Measurements from ENCODE around the gene SUGCT.
A peak's percentile ranks its signal among the peaks of the same experiment; 100 is the strongest.

Gene SUGCT

DNA sequence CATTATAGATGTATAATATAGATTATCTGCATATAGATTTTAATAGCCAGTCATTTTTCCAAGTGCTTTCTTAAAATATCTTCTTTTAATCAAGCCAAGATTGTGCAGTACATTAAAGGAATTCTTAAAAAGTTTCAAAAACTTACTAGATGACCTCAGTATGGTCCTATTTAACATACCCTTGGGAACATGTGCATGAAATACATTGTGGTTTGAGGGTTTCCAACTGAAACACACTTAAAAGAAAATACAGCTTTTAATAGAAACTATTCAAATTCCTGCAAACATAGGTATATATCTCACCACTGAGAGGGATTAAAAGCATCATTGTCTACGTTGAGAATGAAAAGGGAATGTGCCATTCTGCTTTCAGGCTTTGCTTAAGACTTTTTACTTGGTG, 364.9 kb downstream of the SUGCT start:
- no peak overlapping the region for H3K27ac ChIP-seq
- TF ChIP-seq, protein P1, sequence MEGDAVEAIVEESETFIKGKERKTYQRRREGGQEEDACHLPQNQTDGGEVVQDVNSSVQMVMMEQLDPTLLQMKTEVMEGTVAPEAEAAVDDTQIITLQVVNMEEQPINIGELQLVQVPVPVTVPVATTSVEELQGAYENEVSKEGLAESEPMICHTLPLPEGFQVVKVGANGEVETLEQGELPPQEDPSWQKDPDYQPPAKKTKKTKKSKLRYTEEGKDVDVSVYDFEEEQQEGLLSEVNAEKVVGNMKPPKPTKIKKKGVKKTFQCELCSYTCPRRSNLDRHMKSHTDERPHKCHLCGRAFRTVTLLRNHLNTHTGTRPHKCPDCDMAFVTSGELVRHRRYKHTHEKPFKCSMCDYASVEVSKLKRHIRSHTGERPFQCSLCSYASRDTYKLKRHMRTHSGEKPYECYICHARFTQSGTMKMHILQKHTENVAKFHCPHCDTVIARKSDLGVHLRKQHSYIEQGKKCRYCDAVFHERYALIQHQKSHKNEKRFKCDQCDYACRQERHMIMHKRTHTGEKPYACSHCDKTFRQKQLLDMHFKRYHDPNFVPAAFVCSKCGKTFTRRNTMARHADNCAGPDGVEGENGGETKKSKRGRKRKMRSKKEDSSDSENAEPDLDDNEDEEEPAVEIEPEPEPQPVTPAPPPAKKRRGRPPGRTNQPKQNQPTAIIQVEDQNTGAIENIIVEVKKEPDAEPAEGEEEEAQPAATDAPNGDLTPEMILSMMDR (conservative IDR thresholded peaks at IDR 0.05), result no peak
- no peak for TF ChIP-seq ZFX (IDR thresholded peaks at IDR 0.05)

DNA sequence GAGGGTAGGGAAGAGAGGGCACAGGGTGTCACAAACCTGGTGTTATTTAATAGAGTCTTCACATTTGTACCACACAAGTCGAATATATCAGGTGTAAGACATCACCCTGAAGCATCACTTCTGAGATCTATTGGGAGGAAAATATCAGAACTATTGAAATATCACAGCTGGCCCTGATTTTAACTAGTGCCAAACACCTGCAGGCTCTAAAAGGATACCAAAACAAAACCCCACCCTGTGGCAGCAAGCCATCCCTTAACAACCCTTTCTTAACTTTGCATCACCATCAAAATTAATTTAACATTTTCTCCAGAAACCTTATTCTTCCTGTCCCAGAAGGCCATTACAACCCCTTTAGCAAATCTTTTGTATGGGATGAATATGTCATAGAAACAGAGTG, 365.4 kb downstream of the SUGCT start:
- TF ChIP-seq, protein P1 (conservative IDR thresholded peaks at IDR 0.05), result no peak
- no peak for TF ChIP-seq ZFX (IDR thresholded peaks at IDR 0.05)
- H3K27ac ChIP-seq, result no peak overlapping the region

DNA sequence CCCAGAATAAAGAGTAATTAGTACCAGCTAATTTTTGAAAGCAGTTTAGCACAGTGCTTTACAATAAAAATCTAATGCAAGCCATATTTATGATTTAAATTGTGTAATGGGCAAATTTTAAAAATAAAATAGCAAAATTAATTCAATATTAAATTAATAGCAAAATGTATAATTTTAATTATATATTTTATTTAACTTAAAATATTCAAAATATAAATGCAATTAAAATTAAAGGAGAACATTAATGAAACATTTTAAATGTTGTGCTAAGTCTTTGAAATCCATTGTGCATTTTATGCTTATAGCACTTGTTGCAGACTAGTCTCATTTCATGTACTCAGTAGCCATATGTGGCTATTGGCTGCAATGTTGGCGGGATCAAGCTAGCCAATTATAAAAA, 367.6 kb downstream of the SUGCT start:
- TF ChIP-seq, protein P1 (conservative IDR thresholded peaks at IDR 0.05), result no peak
- no peak for TF ChIP-seq ZFX (IDR thresholded peaks at IDR 0.05)
- no peak overlapping the region for H3K27ac ChIP-seq

DNA sequence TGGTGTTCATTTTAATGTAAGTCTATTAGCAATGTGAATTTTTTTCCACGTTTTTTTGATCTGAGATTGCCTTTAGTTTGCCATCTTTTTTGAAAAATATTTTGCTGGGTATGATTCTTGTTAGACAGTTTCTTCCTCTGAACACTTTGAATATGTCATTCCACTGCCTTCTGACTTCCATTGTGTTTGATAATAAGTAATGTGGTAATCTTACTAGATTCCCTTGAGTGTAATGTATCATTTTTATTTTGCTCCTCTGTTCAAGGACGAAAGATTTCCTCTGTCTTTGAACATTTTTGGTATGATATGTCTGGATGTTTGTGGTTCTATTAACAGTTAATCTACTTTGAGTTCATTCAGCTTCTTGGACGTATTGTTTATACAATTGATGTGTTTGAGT, 371.4 kb downstream of the SUGCT start:
- TF ChIP-seq, protein P1 (conservative IDR thresholded peaks at IDR 0.05), result no peak
- no peak for TF ChIP-seq ZFX (IDR thresholded peaks at IDR 0.05)
- no peak overlapping the region for H3K27ac ChIP-seq

DNA sequence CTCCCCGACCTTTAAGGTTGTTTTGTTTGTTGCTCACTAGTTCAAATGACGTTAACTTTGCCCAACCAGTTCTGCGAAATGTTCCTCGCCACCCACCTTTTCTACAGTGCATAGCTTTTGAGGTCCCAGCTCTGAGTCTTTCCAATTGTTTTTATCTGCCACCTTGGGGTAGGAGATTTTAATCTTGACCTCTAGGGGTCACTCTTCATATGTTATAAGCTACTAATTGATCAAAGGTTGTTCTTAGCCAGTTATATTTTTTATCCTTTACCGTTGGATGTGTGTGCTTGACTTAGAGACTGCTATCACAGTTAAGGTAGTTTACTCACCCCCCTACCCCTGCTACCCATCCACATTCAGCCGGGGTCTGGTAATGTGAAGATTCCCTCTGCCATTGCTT, 372.4 kb downstream of the SUGCT start:
- no peak overlapping the region for H3K27ac ChIP-seq
- TF ChIP-seq ZFX (IDR thresholded peaks at IDR 0.05), result no peak
- TF ChIP-seq, protein P1 (conservative IDR thresholded peaks at IDR 0.05), result peak; percentile 77

DNA sequence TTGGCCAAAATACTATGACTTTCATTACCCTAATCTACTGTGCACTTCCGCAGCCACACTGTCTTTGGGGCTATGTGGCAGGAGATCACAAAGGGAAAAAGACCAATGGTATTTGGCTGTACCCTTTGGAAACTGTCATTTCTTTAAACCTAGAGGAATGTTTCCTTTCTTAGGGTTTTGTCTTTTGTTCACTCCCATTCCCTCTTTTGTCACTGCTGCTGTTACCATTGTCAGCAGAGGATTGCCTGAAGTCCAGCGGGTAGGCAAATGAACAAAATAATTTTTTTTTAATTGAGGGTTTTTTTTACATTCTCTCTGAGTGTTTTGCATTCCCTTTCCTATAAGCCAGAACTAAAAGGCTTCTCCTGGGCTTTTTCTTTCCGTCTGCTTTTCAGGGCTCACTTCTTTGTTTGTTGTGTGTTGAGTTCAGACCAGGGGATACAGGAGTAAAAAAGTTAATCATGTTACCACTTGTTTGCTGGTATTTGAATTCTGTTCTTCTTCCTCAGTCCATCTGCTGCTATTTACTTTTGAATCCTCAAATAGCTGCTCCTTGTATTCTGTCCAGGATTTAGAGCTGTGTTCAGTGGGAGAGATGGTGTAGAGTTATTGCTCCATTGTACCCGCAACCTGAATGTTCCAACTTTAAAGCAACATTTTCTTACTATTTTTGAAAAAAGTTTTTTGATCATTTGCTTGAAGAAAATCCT, 374.6 kb downstream of the SUGCT start:
- H3K27ac ChIP-seq, result no peak overlapping the region
- TF ChIP-seq ZFX (IDR thresholded peaks at IDR 0.05), result no peak
- TF ChIP-seq, protein P1 (conservative IDR thresholded peaks at IDR 0.05), result no peak

DNA sequence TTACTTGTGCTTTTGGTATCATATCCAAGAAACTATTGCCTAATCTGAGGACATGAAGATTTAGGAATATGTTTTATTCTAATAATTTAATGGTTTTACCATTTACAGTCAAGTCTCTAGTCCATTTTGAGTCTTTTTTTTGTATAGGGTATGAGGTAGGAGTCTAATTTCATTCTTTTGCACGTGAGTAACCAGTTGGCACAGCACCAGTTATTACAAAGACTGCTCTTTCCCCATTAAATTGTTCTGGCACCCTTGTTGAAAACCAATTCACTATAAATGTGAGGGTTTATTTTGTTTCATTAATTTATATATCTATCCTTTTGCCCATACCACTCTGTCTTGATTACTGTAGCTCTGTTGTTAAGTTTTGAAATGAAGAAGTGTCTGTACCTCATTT, 381.6 kb downstream of the SUGCT start:
- TF ChIP-seq, protein P1 (conservative IDR thresholded peaks at IDR 0.05), result no peak
- TF ChIP-seq ZFX (IDR thresholded peaks at IDR 0.05), result no peak
- no peak overlapping the region for H3K27ac ChIP-seq

Measured in C4-2B (cell line).